Uterus (tissue), 2 donors: ENCODE measurements around the gene ZNF628.

Experiments
- POLR2A ChIP-seq, 2 donors: fragments of 450-650 bp; IDR thresholded peaks; one replicate each; pipeline ENCODE4 v1.6.1; 2016; ENCODE audit warnings: antibody characterized with exemption in 2 of 2, mild to moderate bottlenecking in 1 of 2, moderate library complexity in 1 of 2
- TF ChIP-seq, protein P1 (sequence below), 4 experiments: fragments of 200-600 bp in 2 of 4; fragments of 450-650 bp in 2 of 4; sonication (generic) in 2 of 4; IDR thresholded peaks; one replicate each; pipeline ENCODE4 v1.5.1; 2016 to 2019; ENCODE audit warnings: antibody characterized with exemption in 4 of 4, mild to moderate bottlenecking in 2 of 4, moderate library complexity in 1 of 4

- TF ChIP-seq, protein P1, sequence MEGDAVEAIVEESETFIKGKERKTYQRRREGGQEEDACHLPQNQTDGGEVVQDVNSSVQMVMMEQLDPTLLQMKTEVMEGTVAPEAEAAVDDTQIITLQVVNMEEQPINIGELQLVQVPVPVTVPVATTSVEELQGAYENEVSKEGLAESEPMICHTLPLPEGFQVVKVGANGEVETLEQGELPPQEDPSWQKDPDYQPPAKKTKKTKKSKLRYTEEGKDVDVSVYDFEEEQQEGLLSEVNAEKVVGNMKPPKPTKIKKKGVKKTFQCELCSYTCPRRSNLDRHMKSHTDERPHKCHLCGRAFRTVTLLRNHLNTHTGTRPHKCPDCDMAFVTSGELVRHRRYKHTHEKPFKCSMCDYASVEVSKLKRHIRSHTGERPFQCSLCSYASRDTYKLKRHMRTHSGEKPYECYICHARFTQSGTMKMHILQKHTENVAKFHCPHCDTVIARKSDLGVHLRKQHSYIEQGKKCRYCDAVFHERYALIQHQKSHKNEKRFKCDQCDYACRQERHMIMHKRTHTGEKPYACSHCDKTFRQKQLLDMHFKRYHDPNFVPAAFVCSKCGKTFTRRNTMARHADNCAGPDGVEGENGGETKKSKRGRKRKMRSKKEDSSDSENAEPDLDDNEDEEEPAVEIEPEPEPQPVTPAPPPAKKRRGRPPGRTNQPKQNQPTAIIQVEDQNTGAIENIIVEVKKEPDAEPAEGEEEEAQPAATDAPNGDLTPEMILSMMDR (IDR thresholded peaks at IDR 0.05), result no peak
- no peak for TF ChIP-seq POLR2A (IDR thresholded peaks at IDR 0.05)
Measured at GRCh38 chr19:55447421-55448174, 28.8 kb upstream of the ZNF628 start.
